GM19455 (cell line): ENCODE data around the gene CXCL14.
"Not testable (repeated sequence)": the region's sequence is repeated elsewhere in the genome, so short reads cannot be mapped to it uniquely, and the experiment has no call there.

ENCODE experiments used
- ATAC-seq: cut with Tn5 transposase; IDR thresholded peaks from one replicate; pipeline ENCODE4 v1.9.1; 2021; ENCODE audit not compliant: unreplicated experiment

CXCL14 gene

DNA sequence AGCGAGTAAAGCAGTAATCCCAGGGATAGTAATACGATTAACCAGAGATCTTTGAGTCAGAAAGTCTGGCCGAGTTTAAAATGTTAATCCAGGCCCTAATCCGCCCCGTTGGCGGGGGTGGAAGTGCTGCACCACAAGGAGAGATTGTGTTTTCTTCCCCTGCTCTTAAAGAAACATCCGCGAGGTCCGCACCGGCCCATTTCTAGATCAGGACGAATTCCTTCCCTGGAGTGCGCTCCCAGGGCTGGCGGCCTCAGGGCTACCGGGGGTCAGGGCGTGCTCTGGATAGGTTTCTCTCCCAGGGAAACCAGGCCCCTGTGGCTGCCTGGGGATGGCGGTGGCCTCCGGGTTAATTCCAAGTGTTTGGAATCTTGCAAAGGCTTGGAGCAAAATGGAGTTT, 33.7 kb downstream of the CXCL14 start:
- ATAC-seq: no peak

DNA sequence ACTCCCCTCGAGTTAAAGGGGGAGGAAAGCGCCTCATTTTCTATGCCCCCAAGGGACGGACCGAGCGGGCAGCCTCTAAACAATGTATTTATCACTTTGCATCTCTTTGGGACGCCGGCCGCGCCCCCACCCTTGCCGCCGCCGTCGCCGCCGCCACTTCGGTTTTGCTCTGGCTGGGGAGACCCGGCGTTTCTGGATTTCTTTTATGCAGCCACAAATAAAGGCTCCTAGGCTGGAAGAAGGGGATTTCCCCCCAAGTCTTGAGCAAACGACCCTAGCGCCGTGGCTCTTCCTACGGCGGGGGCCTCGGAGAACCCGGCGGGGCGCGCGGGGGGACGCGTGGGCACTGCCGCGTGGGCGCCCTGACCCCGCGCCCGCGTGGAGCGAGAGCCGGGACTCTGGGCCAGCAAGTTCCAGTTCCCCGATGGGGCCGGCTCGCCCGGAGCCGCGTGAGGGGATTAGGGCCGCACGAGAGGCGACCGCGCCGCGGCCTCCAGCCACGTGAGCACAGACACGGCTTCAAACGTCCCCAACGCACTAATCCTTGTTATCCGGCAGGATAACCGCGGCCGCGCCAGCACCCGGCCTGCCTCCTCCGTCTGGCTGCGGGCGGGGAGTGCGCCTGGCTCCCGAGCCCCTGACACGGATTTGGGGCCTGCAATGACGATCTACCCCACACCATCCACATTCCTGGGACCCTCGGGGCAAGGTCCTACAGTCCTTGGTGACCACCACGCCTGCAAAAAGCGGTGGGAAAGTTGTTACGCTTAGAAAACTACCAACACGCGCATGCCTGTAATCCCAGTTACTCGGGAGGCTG, 35.1 kb downstream of the CXCL14 start:
- ATAC-seq: peak; percentile 30

DNA sequence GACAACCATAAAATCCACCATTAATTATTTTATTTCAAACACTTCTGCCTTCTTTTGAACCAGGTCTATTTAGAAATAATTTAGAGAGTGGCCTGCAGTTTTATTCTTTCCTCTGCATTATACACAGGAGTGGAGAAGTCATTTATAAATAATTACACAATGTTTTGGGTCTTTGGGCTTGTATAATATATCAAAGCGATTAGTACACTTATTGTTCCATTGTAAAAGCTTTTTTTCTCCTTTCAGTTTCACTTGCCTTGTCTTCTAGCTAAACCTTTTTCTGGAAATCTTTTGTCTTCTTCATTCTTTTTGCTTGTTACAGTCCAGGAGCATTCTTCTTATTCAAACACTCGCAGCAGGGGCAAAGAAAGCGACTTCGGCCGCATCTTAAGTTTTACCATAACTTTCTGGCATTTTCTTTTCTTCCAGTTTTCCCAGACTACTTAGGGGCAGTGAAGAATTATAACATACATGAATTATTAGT, 35.7 kb downstream of the CXCL14 start:
- no peak for ATAC-seq

DNA sequence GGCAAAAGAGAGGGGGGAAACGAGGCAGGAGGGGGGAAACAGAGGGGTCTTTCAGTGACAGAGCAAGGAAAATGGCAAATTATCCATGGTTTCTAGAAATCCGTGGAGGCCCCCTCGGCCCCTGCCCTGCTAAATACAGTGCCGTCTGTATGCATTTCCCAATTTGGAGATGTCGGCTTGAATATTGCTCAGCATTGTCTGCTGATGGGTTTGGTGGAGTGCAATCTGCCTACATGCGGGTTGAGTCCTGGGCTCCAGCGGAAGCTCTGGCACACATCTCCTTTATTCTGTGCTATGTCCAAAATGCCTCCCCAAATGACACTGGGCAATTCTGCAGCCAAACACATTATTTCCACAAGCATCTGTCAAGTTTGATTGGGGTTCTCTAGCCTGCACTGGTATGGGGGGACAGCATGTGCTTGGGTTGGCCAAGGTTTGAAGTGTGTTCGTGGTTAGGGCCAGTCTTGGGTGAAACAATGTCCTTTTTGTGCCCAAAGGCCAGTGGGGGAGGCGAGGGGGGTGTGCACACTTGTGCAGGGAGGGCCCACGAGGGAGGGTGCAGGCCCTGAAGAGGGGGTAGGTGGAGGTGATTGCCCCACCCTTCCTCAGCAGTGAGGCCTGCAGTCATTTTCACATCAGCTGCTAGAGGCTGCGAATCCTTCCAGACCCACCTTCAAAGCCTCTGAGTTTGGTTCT, 36.8 kb downstream of the CXCL14 start:
- ATAC-seq: no peak

DNA sequence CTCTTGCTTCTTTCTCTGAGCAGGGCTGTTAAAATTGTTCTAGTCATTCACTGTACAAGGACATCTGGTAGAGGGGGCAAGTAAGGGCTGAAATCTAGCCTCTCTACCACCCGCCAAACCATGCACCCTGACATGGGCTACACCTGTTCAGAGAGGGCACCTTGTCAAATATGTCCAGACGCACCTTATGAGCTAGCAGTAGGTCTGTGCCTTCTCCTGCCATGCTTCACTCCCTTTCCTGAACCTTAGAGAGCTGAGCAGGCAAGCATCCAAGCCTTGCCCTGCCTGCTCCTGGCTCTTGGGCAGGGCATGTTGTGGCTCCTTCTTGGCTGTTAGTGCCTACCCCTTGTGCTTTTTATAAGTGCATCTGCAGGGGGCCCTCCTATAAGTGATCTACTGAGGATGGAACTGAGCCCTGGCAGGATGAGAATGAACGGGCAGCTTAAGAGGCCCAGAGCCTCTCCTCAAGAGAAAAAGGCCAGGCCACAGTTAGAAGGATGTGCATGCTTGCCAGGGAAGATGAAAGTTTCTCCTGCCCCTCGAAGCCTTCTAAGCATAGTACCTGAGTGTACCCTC, 39.3 kb downstream of the CXCL14 start:
- no peak for ATAC-seq

DNA sequence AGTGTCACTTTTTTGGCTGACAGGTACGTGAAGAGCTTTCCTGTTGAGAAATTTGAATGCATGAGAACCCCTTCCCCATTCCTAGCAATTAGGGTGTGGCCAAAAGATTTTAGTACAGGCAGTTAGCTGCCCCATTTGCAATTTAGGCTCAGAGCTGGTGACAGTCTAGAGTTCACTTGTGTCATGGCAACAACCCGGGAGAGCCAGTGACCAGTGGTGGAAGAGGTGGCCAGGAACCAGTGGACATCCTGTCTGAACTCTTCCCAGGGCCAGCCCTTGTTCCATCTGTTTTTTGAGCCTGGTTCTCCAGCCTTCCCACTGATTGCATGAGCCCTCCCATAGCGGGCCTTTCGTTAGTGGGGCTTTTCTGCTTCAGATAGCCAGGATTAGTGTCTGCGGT, 40.5 kb downstream of the CXCL14 start:
- ATAC-seq: no peak

DNA sequence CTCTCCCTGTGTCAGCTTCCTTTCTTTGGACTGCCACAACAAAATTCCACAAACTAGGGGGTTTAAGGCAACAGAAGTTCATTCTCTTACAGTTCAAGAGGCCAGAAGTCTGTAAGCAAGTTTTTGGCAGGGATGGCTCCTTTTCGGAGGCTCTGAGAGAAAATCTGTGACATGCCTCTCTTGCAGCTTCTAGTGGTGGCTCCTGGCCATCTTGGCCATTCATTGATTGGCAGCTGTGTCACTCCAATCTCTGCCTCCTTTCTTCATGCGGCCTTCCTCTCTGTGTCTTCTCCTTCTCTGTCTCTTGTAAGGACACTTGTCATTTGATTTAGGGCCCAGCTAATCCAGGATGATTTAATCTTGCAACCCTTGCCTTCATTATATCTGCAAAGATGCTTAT, 41.0 kb downstream of the CXCL14 start:
- ATAC-seq: no peak

DNA sequence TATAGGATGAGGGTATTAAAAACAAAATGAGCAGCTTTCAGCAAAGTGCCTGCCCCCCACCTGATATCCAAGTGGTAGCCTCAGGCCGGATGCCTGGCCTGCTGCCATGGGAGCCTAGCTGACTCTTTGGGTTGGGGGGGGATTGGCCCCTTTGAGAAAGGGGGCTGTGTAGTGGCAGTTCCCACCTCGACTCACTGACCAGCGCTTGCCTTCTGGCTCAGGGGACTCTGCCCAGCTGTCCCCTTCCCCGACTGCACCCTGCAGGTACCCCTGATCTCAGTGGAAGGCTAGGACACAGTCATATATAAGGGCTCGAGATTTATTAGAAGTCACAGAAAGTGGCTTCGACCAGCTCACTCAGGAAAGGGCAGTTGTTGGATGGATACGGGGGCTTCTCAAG, 41.5 kb downstream of the CXCL14 start:
- ATAC-seq: no peak

DNA sequence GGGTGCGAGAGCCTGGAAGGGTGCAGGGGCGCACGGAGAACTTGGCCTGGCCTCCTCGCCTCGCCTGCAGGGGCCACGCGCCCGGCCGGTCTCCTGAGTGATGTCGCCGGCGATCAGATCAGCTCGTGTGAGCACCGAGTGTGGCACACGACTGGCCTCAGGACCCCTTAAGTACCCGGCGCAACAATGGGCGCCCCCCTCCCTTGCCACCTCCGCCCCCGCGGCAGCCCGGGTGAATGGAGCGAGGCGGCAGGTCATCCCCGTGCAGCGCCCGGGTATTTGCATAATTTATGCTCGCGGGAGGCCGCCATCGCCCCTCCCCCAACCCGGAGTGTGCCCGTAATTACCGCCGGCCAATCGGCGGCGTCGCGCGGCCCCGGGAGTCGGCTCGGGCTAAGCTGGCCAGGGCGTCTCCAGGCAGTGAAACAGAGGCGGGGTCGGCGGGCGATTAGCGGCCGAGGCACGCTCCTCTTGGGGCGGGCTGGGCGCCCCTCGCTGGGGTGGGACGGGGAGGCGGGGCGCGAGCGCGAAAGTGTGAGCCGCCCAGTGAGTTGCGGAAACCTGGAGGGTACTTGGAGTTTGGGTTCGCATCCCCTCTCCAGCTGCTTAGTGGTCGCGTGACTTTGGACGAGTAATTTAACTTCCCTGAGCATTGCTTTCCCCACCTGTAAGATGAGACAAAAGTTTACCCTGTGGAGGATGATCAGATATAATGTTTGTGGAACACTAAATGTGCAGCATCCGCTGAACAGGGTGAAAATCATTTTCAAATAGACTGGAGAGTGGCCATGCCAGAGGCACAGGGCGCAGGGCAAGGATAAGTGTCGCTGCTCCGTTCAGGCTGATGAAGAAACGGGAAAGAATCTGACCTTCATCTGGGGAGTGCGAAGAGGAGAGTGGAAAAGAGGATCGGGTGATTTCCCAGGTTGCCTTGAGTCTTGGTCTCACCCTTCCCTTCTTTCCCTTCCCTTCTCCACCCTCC, 42.7 kb downstream of the CXCL14 start, which contains the start of gene NEUROG1:
TSS of gene NEUROG1 (minus strand) at position 145 of the 982 bp plus-strand sequence. CDS start 274 bp downstream, outside the sequence.
- ATAC-seq: no peak

DNA sequence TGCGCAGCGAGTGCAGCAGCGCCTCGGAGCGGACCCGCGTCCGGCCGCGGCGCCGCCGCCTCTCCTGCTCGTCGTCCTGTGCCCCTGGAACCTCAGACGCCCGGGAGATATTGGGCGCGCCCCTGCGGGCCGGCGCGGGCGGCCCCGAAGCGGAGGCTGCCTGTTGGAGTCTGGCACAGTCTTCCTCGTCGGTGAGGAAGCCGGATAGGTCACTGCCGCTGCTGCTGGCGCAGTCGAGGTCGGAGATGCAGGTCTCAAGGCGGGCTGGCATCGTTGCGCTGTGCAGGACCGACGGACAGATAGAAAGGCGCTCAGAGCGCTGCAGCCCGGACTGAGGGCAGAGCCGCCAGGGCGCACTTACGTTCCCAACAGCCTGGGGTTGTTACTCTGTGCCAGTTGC, 43.4 kb downstream of the CXCL14 start:
- ATAC-seq: no peak

DNA sequence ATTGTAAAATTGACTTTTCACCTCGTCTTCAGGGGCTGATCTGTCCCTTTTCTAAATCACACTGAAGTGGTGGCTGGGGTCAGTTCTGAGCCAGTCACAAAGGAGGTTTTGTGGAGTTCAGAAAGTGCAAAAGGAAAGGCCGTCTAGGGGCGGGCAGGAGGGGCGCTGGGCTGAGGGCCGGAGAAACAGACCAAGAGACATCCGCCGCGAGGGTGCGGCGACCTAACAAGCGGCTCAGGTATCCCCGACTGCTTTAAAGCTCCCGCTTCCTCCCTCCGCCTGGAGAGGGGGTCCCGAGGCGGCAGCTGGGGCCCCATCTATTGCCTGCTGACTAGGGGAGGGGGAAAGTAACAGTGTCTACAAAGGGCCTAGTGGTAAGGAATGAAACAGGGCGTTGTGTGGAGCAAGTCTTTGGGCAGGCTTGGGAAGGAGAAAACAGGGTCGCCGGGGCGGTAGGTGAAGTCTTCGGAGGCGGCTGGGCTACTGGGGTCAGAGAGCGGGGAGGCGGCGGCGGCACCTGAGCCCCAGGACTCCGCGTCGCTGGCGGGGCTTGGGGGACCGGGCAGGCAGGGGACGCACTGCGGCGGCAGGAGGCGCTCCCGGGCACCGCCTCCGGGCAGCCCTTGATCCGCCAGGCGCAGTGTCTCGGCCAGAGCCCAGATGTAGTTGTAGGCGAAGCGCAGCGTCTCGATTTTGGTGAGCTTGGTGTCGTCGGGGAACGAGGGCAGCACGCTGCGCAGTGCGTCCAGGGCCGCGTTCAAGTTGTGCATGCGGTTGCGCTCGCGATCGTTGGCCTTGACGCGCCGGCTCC, 44.0 kb downstream of the CXCL14 start:
- no peak for ATAC-seq

DNA sequence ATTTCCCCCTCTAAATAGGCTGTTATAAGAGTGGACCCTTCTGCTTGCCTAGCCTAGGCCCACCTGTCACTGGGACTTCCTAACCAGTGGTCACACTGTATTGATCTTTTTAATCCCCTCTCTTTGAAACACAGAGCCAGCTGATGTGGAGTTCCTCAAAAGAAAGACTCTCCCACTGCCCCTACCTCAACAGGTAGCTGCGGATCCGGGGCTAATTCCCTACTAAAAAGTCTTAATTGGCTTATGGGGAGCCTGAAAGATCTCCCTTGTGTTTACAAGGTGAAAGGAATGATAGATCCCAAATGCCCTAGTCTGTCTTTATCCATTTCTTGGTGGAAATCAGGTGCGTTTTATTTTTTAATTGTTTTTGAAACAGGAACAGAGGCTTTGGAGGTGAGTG, 45.0 kb downstream of the CXCL14 start:
- ATAC-seq: no peak

DNA sequence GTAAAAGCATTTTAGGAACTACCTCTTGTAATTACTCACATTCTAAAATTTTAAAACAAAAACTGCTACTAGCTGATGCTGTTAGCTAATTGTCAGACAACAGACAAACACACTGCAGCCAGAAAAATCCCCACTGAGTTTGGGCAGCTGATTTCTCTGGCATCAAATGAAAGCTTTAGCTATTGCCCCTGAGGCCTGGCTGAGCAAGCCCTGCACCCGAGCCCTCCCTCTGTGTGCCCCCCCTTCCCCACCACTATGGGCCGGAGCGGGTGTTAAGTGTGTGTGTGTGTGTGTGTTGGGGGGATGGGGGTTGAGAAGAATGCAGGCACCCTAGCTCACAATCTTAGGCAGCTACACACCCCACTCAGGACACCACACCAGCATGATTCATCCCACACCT, 45.5 kb downstream of the CXCL14 start:
- no peak for ATAC-seq

DNA sequence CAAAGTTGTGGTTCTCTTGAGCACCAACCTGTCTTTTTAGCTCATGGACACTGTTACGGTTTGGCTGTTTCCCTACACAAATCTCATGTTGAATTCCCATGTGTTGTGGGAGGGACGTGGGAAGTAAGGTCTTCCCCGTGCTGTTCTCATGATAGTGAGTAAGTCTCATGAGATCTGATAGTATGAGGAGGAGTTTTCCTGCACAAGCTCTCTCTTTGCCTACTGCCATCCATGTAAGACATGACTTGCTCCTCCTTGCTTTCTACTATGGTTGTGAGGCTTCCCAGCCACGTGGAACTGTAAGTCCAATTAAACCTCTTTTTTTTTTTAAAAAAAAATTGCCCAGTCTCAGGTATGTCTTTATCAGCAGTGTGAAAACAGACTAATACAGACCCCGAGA, 49.2 kb downstream of the CXCL14 start:
- not testable (repeated sequence) for ATAC-seq

DNA sequence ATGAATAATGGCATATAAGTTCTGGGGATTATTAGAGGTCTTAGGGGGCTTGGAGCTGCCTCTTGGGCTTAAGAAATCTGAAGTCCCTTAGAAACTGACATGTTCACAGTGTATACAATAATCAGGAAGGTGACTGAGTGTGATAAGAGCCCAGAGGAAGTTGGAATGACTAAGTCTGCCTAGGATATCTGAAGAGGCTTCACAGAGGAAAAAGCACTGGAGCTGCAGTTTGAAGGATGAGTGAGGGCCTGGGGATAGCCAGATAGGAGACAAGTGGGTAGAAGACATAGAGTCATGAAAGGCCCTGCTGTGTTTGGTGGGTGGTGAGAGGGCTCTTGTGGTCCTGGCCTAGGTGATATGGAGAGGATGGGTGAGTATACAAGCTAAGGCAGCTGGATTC, 51.9 kb downstream of the CXCL14 start:
- ATAC-seq: no peak

DNA sequence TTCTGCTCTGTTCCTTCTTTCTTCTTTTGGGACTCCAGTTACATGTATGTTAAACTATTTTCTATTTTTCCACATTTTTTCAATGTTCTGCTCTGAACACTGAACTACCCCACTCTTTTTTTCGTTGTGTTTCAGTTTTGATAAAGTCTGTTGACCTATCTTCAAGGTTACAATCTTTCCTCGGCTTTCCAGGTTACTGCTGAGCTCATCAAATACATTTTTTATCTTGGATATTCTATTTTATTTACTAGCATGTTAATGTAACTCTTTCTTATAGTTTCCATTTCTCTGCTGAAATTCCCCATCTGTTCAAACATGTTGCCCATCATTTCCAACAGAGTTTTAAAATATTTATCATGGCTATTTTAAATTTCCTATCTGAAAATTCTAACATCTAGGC, 56.8 kb downstream of the CXCL14 start:
- no peak for ATAC-seq
